OCI-LY1 (cell line): ENCODE results near the gene UBXN10.
"Not testable (repeated sequence)": the region's sequence is repeated elsewhere in the genome, so short reads cannot be mapped to it uniquely, and the experiment has no call there.

Experiments used
- EZH2 ChIP-seq: fragments of 200-600 bp; sonication (generic), shearing (Covaris generic); IDR thresholded peaks from 2 replicates; pipeline ENCODE4 v1.8.0; 2017; ENCODE audit warnings: borderline replicate concordance, mixed run types, mild to moderate bottlenecking, antibody characterized with exemption, low read length, moderate library complexity, mixed read lengths
- TF ChIP-seq, protein P1 (sequence below): fragments of 200-600 bp; sonication (generic), shearing (Covaris generic); IDR thresholded peaks from 2 replicates; pipeline ENCODE4 v1.5.1; 2017; ENCODE audit warnings: mild to moderate bottlenecking, antibody characterized with exemption, low read length, moderate library complexity, mixed read lengths

DNA sequence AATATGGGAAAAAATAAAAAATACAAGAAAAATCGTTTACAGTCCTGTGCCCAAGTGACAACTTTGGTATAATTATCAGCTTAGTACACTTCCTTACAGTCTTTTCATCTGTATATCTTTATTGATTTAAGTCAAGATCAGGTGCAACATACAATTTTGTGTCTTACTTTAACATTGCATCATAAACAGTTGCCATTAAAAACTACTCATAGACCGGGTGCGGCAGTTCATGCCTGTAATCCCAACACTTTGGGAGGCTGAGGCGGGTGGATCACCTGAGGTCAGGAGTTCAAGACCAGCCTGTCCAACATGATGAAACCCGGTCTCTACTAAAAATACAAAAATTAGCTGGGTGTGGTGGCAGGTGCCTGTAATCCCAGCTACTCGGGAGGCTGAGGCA lies 33.2 kb downstream of the UBXN10 start:
- TF ChIP-seq, protein P1, sequence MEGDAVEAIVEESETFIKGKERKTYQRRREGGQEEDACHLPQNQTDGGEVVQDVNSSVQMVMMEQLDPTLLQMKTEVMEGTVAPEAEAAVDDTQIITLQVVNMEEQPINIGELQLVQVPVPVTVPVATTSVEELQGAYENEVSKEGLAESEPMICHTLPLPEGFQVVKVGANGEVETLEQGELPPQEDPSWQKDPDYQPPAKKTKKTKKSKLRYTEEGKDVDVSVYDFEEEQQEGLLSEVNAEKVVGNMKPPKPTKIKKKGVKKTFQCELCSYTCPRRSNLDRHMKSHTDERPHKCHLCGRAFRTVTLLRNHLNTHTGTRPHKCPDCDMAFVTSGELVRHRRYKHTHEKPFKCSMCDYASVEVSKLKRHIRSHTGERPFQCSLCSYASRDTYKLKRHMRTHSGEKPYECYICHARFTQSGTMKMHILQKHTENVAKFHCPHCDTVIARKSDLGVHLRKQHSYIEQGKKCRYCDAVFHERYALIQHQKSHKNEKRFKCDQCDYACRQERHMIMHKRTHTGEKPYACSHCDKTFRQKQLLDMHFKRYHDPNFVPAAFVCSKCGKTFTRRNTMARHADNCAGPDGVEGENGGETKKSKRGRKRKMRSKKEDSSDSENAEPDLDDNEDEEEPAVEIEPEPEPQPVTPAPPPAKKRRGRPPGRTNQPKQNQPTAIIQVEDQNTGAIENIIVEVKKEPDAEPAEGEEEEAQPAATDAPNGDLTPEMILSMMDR, result not testable (repeated sequence)
- TF ChIP-seq EZH2, result not testable (repeated sequence)
